MG63 (cell line): ENCODE measurements around the gene FGA. TPM values are rescaled to one million over a fixed set of nuclear protein-coding genes. Genes with fewer than 3 reads are reported as not detected.

Experiments used
- DNase-seq: peaks from one replicate; pipeline ENCODE4 v3.0.0-alpha.2; 2020
- H3K27me3 ChIP-seq: fragments of 250-450 bp; sonication (Bioruptor Pico); 2 replicates; pipeline ENCODE4 v1.5.1; 2020; ENCODE audit warnings: mild to moderate bottlenecking, moderate library complexity
- H3K36me3 ChIP-seq: fragments of 250-450 bp; sonication (Bioruptor Pico); 2 replicates; pipeline ENCODE4 v1.5.1; 2020; ENCODE audit warnings: mild to moderate bottlenecking, moderate library complexity
- H3K4me3 ChIP-seq: fragments of 250-450 bp; sonication (Bioruptor Pico); 2 replicates; pipeline ENCODE4 v1.5.1; 2020; ENCODE audit warnings: mild to moderate bottlenecking, moderate library complexity
- H3K9me3 ChIP-seq: fragments of 250-450 bp; sonication (Bioruptor Pico); 2 replicates; pipeline ENCODE4 v1.5.1; 2020; ENCODE audit warnings: mild to moderate bottlenecking, moderate library complexity
- total RNA-seq: library from RNA; depleted of rRNA; stranded (reverse); fragments of >200 nt; shearing (Covaris generic); gene quantifications from 2 replicates; pipeline ENCODE4 v1.2.3, GENCODE V29; 2014; ENCODE audit warnings: low replicate concordance; rRNA removed

Gene FGA
- total RNA-seq: not detected in 2 replicates

GRCh38 chr4:154590329-154591006 is at the start of gene FGA:
FGA (minus strand) TSS chr4:154590742; CDS start chr4:154590687, 55 bp downstream.
- Histone ChIP-seq H3K36me3 (no peaks in the 10 kb centered on the region), H3K27me3 (no peaks in the 10 kb centered on the region), H3K9me3 (no peaks in the 10 kb centered on the region), H3K4me3 (no peak within 1 kb of the TSS)
- DNase-seq: no peak

- Histone ChIP-seq H3K36me3 (no peaks in the 10 kb centered on the region), H3K4me3 (no peak overlapping the region), H3K9me3 (no peaks in the 10 kb centered on the region), H3K27me3 (no peaks in the 10 kb centered on the region)
- no peak for DNase-seq
Measured at GRCh38 chr4:154634058-154634457, 43.5 kb upstream of the FGA start.

GRCh38 chr4:154631828-154632227 is 41.3 kb upstream of the FGA start:
- H3K36me3 ChIP-seq: no peaks in the 10 kb centered on the region
- DNase-seq: no peak
- H3K4me3 ChIP-seq: no peak overlapping the region
- no peaks in the 10 kb centered on the region for H3K27me3 ChIP-seq
- no peaks in the 10 kb centered on the region for H3K9me3 ChIP-seq

GRCh38 chr4:154630324-154630723 is 39.8 kb upstream of the FGA start:
- Histone ChIP-seq H3K4me3 (no peak overlapping the region), H3K36me3 (no peaks in the 10 kb centered on the region), H3K27me3 (no peaks in the 10 kb centered on the region), H3K9me3 (no peaks in the 10 kb centered on the region)
- DNase-seq: no peak

- Histone ChIP-seq H3K36me3 (no peaks in the 10 kb centered on the region), H3K27me3 (no peaks in the 10 kb centered on the region), H3K4me3 (peak overlapping the region; percentile 20; the same call in 1 of the 2 replicates), H3K9me3 (no peaks in the 10 kb centered on the region)
- peak; percentile 65 for DNase-seq
Measured at GRCh38 chr4:154626793-154627484, 36.4 kb upstream of the FGA start.

- DNase-seq: no peak
- Histone ChIP-seq H3K36me3 (no peaks in the 10 kb centered on the region), H3K9me3 (no peaks in the 10 kb centered on the region), H3K27me3 (no peaks in the 10 kb centered on the region), H3K4me3 (no peak overlapping the region)
Measured at GRCh38 chr4:154625971-154626370, 35.4 kb upstream of the FGA start.

- H3K27me3 ChIP-seq: no peaks in the 10 kb centered on the region
- DNase-seq: no peak
Measured at GRCh38 chr4:154623995-154624394, 33.5 kb upstream of the FGA start.

GRCh38 chr4:154623436-154623835 is 32.9 kb upstream of the FGA start:
- no peaks in the 10 kb centered on the region for H3K9me3 ChIP-seq
- no peaks in the 10 kb centered on the region for H3K27me3 ChIP-seq
- H3K4me3 ChIP-seq: no peak overlapping the region
- H3K36me3 ChIP-seq: no peaks in the 10 kb centered on the region
- DNase-seq: no peak

More at GRCh38 chr4:154623995-154624394, 33.5 kb upstream of the FGA start:
- no peaks in the 10 kb centered on the region for H3K9me3 ChIP-seq
- H3K36me3 ChIP-seq: no peaks in the 10 kb centered on the region
- no peak overlapping the region for H3K4me3 ChIP-seq

- Histone ChIP-seq H3K27me3 (no peaks in the 10 kb centered on the region), H3K9me3 (no peaks in the 10 kb centered on the region), H3K4me3 (no peak overlapping the region), H3K36me3 (no peaks in the 10 kb centered on the region)
- DNase-seq: no peak
Measured at GRCh38 chr4:154622598-154622997, 32.1 kb upstream of the FGA start.

GRCh38 chr4:154620111-154620510 is 29.6 kb upstream of the FGA start:
- Histone ChIP-seq H3K27me3 (no peaks in the 10 kb centered on the region), H3K4me3 (no peak overlapping the region), H3K36me3 (no peaks in the 10 kb centered on the region), H3K9me3 (no peaks in the 10 kb centered on the region)
- no peak for DNase-seq

- no peaks in the 10 kb centered on the region for H3K9me3 ChIP-seq
- DNase-seq: peak; percentile 8
- no peaks in the 10 kb centered on the region for H3K36me3 ChIP-seq
- no peak overlapping the region for H3K4me3 ChIP-seq
- no peaks in the 10 kb centered on the region for H3K27me3 ChIP-seq
Measured at GRCh38 chr4:154618708-154619315, 28.3 kb upstream of the FGA start.

- Histone ChIP-seq H3K4me3 (no peak overlapping the region), H3K9me3 (no peaks in the 10 kb centered on the region), H3K27me3 (no peaks in the 10 kb centered on the region), H3K36me3 (no peaks in the 10 kb centered on the region)
- DNase-seq: no peak
Measured at GRCh38 chr4:154617820-154618317, 27.3 kb upstream of the FGA start.

GRCh38 chr4:154616731-154617130 is 26.2 kb upstream of the FGA start:
- Histone ChIP-seq H3K4me3 (no peak overlapping the region), H3K36me3 (no peaks in the 10 kb centered on the region), H3K9me3 (no peaks in the 10 kb centered on the region), H3K27me3 (no peaks in the 10 kb centered on the region)
- DNase-seq: no peak

- no peak for DNase-seq
- H3K4me3 ChIP-seq: no peak overlapping the region
- no peaks in the 10 kb centered on the region for H3K36me3 ChIP-seq
- H3K9me3 ChIP-seq: no peaks in the 10 kb centered on the region
- H3K27me3 ChIP-seq: no peaks in the 10 kb centered on the region
Measured at GRCh38 chr4:154616287-154616686, 25.7 kb upstream of the FGA start.

- no peaks in the 10 kb centered on the region for H3K27me3 ChIP-seq
- DNase-seq: no peak
- H3K36me3 ChIP-seq: no peaks in the 10 kb centered on the region
- no peak overlapping the region for H3K4me3 ChIP-seq
- no peaks in the 10 kb centered on the region for H3K9me3 ChIP-seq
Measured at GRCh38 chr4:154615211-154615610, 24.7 kb upstream of the FGA start.

GRCh38 chr4:154614306-154614705 is 23.8 kb upstream of the FGA start:
- Histone ChIP-seq H3K9me3 (no peaks in the 10 kb centered on the region), H3K36me3 (no peaks in the 10 kb centered on the region), H3K27me3 (no peaks in the 10 kb centered on the region), H3K4me3 (no peak overlapping the region)
- no peak for DNase-seq
